K562 (cell line): ENCODE measurements around the gene WDFY2. TPM values are rescaled to one million over a fixed set of nuclear protein-coding genes. Genes with fewer than 3 reads are reported as not detected.

Source experiments
- ATAC-seq: fragments of 200-7000 bp; cut with Tn5 transposase; 3 replicates; pipeline ENCODE4 v1.9.1; 2020; ENCODE audit warnings: moderate library complexity
- BruUV-seq: library from RNA; stranded (reverse); fragments of 400-500 nt; replicated peaks from 2 replicates; lab custom pipeline; 2021; lab: Mats Ljungman, UMichigan
- CTCF ChIA-PET: fragments of 300-600 bp; formaldehyde crosslinking; extraction: SDS; loops from one replicate; lab custom pipeline; 2021; ENCODE audit warnings: low intra/inter-chr PET ratio; lab: Yijun Ruan, JAX
- POLR2A ChIA-PET: fragments of 300-600, 350-650 bp; sonication (Branson Sonifier 250); formaldehyde crosslinking; extraction: SDS; loops from one replicate; lab custom pipeline; 2021; ENCODE audit warnings: antibody characterized with exemption, inconsistent platforms; lab: Yijun Ruan, JAX
- DNase-seq, 4 experiments: peaks; one replicate each; pipeline versions ENCODE4 v3.0.0 to v3.0.0-alpha.2; 2011 to 2018; ENCODE audit warnings: low spot score in 3 of 4, mixed read lengths in 3 of 4; ENCODE audit errors: extremely low read depth in 1 of 4
- FAIRE-seq: peaks from 2 replicates; lab custom pipeline; 2011; peaks lifted over from hg19 to GRCh38; lab: Jason Lieb, UNC
- H2AFZ ChIP-seq: 2 replicates; pipeline ENCODE4 v1.6.0; 2011; ENCODE audit warnings: low read depth, low read length, control low read depth, inconsistent platforms
- H3K27ac ChIP-seq: fragments of 200-600 bp; 3 replicates; pipeline ENCODE4 v1.8.0; 2011; ENCODE audit warnings: low read depth, mild to moderate bottlenecking, control low read depth, inconsistent platforms, low read length, moderate library complexity, mixed read lengths; ENCODE audit errors: extremely low read depth
- H3K27me3 ChIP-seq, 2 experiments: fragments of 300-600 bp in 1 of 2; 2 replicates in 1 of 2; 3 replicates in 1 of 2; pipeline versions ENCODE4 v1.6.0 to v1.8.0; 2011; ENCODE audit warnings: inconsistent platforms in 2 of 2, low read length in 2 of 2, mild to moderate bottlenecking in 1 of 2, mixed read lengths in 1 of 2, moderate library complexity in 1 of 2; ENCODE audit not compliant: control insufficient read depth in 2 of 2, insufficient read depth in 2 of 2
- H3K36me3 ChIP-seq: fragments of 300-600 bp; 3 replicates; pipeline ENCODE4 v1.8.0; 2011; ENCODE audit warnings: mild to moderate bottlenecking, low read length, inconsistent platforms; ENCODE audit not compliant: control insufficient read depth, insufficient read depth
- H3K4me1 ChIP-seq, 2 experiments: fragments of 200-600 bp in 1 of 2; replicated peaks in 1 of 2; 2 replicates in 1 of 2; 3 replicates in 1 of 2; pipeline versions ENCODE4 v1.5.1 to v1.8.0; 2011; ENCODE audit warnings: inconsistent platforms in 2 of 2, low read length in 2 of 2, mild to moderate bottlenecking in 1 of 2, mixed read lengths in 1 of 2, moderate library complexity in 1 of 2; ENCODE audit not compliant: control insufficient read depth in 2 of 2, insufficient read depth in 2 of 2
- H3K4me2 ChIP-seq: 2 replicates; pipeline ENCODE4 v1.6.1; 2011; ENCODE audit warnings: low read length, control low read depth, inconsistent platforms, mixed read lengths; ENCODE audit not compliant: insufficient read depth
- H3K4me3 ChIP-seq: fragments of 200-600 bp; sonication (generic), shearing (Covaris generic); 2 replicates; pipeline ENCODE4 v1.5.1; 2016; ENCODE audit warnings: control low read depth, inconsistent platforms
- H3K79me2 ChIP-seq: fragments of 200-600 bp; 3 replicates; pipeline ENCODE4 v1.8.0; 2011; ENCODE audit warnings: low read length, inconsistent platforms; ENCODE audit not compliant: control insufficient read depth, insufficient read depth
- H3K9ac ChIP-seq, 2 experiments: 2 replicates each; pipeline versions ENCODE4 v1.6.0 to v1.6.1; 2011; ENCODE audit warnings: low read depth in 2 of 2, low read length in 2 of 2, control low read depth in 1 of 2, inconsistent platforms in 1 of 2, mild to moderate bottlenecking in 1 of 2, mixed read lengths in 1 of 2; ENCODE audit not compliant: insufficient read depth in 1 of 2
- H3K9me1 ChIP-seq: one replicate; pipeline ENCODE4 v1.6.0; 2011; ENCODE audit warnings: inconsistent platforms, mild to moderate bottlenecking, low read length, moderate library complexity; ENCODE audit not compliant: control insufficient read depth, insufficient read depth
- H3K9me3 ChIP-seq: replicated peaks from 2 replicates; pipeline ENCODE4 v1.5.1; 2011; ENCODE audit warnings: low read depth, low read length, inconsistent platforms; ENCODE audit not compliant: control insufficient read depth, insufficient read depth
- H4K20me1 ChIP-seq: replicated peaks from 2 replicates; pipeline ENCODE4 v1.6.1; 2011; ENCODE audit warnings: low read length, inconsistent platforms, mixed read lengths; ENCODE audit not compliant: control insufficient read depth, insufficient read depth
- C11orf30 ChIP-seq: fragments of 450-650 bp; IDR thresholded peaks from 2 replicates; pipeline ENCODE4 v1.6.1; 2016; ENCODE audit warnings: low read depth, mild to moderate bottlenecking
- NFE2 ChIP-seq: IDR thresholded peaks from 2 replicates; pipeline ENCODE4 v1.6.1; 2014; ENCODE audit warnings: antibody characterized with exemption, low read depth
- RERE ChIP-seq: sonication (generic); formaldehyde crosslinking; IDR thresholded peaks from 2 replicates; pipeline ENCODE4 v1.8.0; 2023; ENCODE audit warnings: missing genetic modification reagents, mild to moderate bottlenecking, borderline replicate concordance
- ZNF655 ChIP-seq: fragments of 250-450 bp; sonication (Bioruptor Pico); IDR thresholded peaks from 2 replicates; pipeline ENCODE4 v1.5.0; 2021
- WGBS: fragments of 100-300 bp; shearing (Covaris generic); methylation state at CpG from one replicate; pipeline ENCODE4 v1.1.6; 2016; ENCODE audit warnings: low coverage, mixed read lengths; ENCODE audit not compliant: insufficient coverage; ENCODE audit errors: missing lambda C conversion rate; 5-methylcytosine and 5-hydroxymethylcytosine counted together
- in situ Hi-C: fragments of 300-500 bp; cut with MboI; formaldehyde crosslinking; loops from 4 replicates; pipeline ENCODE4 v1.15.0; 2018; ENCODE audit warnings: inconsistent platforms, mixed read lengths
- intact Hi-C: fragments of 100-400 bp; cut with micrococcal nuclease; formaldehyde crosslinking; loops from 2 replicates; pipeline ENCODE4 v1.14.2; 2022
- polyA plus RNA-seq, 8 experiments: library from polyadenylated mRNA; depleted of rRNA in 4 of 8; stranded (reverse) in 5 of 8; unstranded in 3 of 8; fragments of >200 nt; fragmentation: Nextera tagmentation in 2 of 8; fragmentation: Illumina TruSeq in 1 of 8; extraction: Ambion mirVana in 2 of 8; extraction: Trizol in 1 of 8; gene quantifications; 2 replicates each; pipeline versions ENCODE4 v1.2.1 to v1.2.3, GENCODE V29; 2011 to 2014; ENCODE audit warnings: inconsistent platforms in 1 of 8, missing spikeins in 1 of 8
- total RNA-seq, 7 experiments: library from RNA; depleted of rRNA in 6 of 7; stranded (reverse); fragments of >200 nt in 6 of 7; fragmentation: Illumina TruSeq in 2 of 7; extraction: Trizol in 2 of 7; gene quantifications; 2 replicates each; pipeline versions ENCODE4 v1.2.1 to v1.2.3, GENCODE V29; 2011 to 2021; ENCODE audit warnings: low replicate concordance in 1 of 7

WDFY2 gene
- total and polyA plus RNA-seq, 9 of the 15 experiments (the other 6 are each of a cell fraction or from before 2014, with no cell fraction given), result 0.66 to 6.4 (median 4.4) TPM

GRCh38 chr13:51539887-51540286 is 44.4 kb upstream of the WDFY2 start:
- Histone ChIP-seq H3K36me3 (no peaks in the 10 kb centered on the region), H3K4me2 (no peak overlapping the region), H3K9ac (no peak overlapping the region), H3K27me3 (no peaks in the 10 kb centered on the region), H3K27ac (no peak overlapping the region), H3K4me3 (no peak overlapping the region), H2AFZ (no peak overlapping the region), H3K9me3 (no peaks in the 10 kb centered on the region), H3K79me2 (no peaks in the 10 kb centered on the region), H3K9me1 (no peaks in the 10 kb centered on the region)
- ChIA-PET CTCF (no interaction called here), POLR2A (no interaction called here)
- DNase-seq (no peak), ATAC-seq (no peak), FAIRE-seq (no peak)
- intact Hi-C loops, result loop anchor here (5.0 kb wide), 1 partner anchor 42 kb away; the partner anchor contains the start of gene WDFY2
- WGBS, result 70% methylated on average over 2 of the region's 2 CpGs
- TF ChIP-seq ZNF655 (CRISPR knock-in tag), result no peak
- TF ChIP-seq C11orf30, result 0 out of 2 replicates have a peak, but pooled peaks have one; percentile 6
- no peak for TF ChIP-seq NFE2
- no peak for TF ChIP-seq RERE (CRISPR knock-in tag)
- TF ChIP-seq, all 486 proteins: peak for 1
- no peaks in the 10 kb centered on the region for H4K20me1 ChIP-seq
- in situ Hi-C loops, result no loop called here
- BruUV-seq, result no TSS peak
- H3K4me1 ChIP-seq, result peaks cover 0 to 8% of the 10 kb centered on the region in 2 experiments; a peak in 3 of 5 replicates
